ENCODE measurements around the gene TPT1.

- TF ChIP-seq CTCF (IDR thresholded peaks at IDR 0.05; ENCODE audit: low read depth, low read length) (no peak), EZH2phosphoT487 (IDR thresholded peaks at IDR 0.05; ENCODE audit: low read depth) (no peak)
Observed at GRCh38 chr13:45299194-45299593, 41.8 kb downstream of the TPT1 start.

Measured in OCI-LY3 (cell line).